Measurements from ENCODE around the gene SPSB4.

The SPSB4 gene

DNA sequence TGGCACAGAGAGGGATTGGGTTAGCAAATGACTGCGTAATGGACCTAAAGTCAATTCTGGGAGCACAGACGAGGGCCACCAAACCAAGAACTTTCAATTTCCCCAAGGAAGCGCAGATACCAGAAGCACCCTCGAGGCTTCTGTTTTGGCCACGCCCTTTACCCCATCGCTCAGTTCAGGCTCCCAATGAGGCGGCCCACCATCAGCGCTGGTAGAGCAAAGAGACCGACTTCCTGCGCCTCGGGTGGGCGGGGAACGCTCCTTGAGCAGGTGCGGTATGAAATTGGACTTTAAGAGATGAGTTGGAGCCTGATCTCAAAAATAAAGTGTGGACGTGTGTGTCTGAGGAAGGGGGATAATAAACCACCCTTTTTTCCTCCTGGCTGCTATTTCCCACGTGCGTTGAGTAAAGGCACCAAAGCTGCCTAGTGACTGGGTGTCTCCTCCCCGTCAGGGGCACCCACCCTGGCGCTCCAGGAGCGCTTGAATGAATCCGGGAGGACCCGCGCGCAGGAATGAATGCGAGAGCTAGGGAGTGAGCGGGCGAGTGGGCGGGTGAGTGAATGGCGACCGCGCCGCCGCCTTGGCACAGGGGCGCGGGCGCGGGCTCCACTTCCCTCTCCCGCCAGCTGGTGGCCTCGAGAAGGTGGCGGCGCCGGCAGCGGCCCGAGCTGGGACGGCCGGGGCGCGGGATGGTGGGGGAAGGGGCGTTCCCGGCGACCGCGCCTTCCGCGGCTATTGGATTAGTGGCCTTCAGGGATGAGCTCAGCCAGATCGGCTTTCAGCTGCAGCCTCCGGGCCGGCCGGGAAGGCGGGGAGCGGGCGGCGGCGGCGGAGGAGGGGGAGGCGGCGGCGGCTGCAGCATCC is at the start of gene SPSB4:
Gene SPSB4 (plus strand): TSS at position 772 of the 867 bp plus-strand sequence. CDS start 14,758 bp downstream, outside the sequence.
- TF ChIP-seq ESRRG (CRISPR knock-in tag; IDR thresholded peaks at IDR 0.05) (no peak), ZNF70 (CRISPR knock-in tag; IDR thresholded peaks at IDR 0.05) (no peak), ISL1 (CRISPR knock-in tag; IDR thresholded peaks at IDR 0.05) (no peak), ARNTL (CRISPR knock-in tag; IDR thresholded peaks at IDR 0.05; ENCODE audit: borderline replicate concordance, low read depth) (no peak), BACH2 (CRISPR knock-in tag; IDR thresholded peaks at IDR 0.05; ENCODE audit: borderline replicate concordance) (no peak), TCF4 (CRISPR knock-in tag; IDR thresholded peaks at IDR 0.05; ENCODE audit: borderline replicate concordance) (no peak), CSDC2 (CRISPR knock-in tag; IDR thresholded peaks at IDR 0.05) (no peak), ZNF8 (CRISPR knock-in tag; IDR thresholded peaks at IDR 0.05) (no peak), ZC3H10 (CRISPR knock-in tag; IDR thresholded peaks at IDR 0.05) (no peak), ZNF565 (CRISPR knock-in tag; conservative IDR thresholded peaks at IDR 0.05; ENCODE audit: low read depth) (no peak), PPARA (CRISPR knock-in tag; IDR thresholded peaks at IDR 0.05; ENCODE audit: borderline replicate concordance) (no peak), TOX (CRISPR knock-in tag; IDR thresholded peaks at IDR 0.05; ENCODE audit: borderline replicate concordance) (no peak), ZFP3 (CRISPR knock-in tag; IDR thresholded peaks at IDR 0.05) (no peak), ZFP30 (CRISPR knock-in tag; IDR thresholded peaks at IDR 0.05) (no peak), GLIS3 (CRISPR knock-in tag; IDR thresholded peaks at IDR 0.05) (no peak)
- TF ChIP-seq, protein P1, sequence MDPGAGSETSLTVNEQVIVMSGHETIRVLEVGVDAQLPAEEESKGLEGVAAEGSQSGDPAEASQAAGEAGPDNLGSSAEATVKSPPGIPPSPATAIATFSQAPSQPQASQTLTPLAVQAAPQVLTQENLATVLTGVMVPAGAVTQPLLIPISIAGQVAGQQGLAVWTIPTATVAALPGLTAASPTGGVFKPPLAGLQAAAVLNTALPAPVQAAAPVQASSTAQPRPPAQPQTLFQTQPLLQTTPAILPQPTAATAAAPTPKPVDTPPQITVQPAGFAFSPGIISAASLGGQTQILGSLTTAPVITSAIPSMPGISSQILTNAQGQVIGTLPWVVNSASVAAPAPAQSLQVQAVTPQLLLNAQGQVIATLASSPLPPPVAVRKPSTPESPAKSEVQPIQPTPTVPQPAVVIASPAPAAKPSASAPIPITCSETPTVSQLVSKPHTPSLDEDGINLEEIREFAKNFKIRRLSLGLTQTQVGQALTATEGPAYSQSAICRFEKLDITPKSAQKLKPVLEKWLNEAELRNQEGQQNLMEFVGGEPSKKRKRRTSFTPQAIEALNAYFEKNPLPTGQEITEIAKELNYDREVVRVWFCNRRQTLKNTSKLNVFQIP (CRISPR knock-in tag; IDR thresholded peaks at IDR 0.05; ENCODE audit: borderline replicate concordance, low read depth), result no peak
- TF ChIP-seq, protein P2, sequence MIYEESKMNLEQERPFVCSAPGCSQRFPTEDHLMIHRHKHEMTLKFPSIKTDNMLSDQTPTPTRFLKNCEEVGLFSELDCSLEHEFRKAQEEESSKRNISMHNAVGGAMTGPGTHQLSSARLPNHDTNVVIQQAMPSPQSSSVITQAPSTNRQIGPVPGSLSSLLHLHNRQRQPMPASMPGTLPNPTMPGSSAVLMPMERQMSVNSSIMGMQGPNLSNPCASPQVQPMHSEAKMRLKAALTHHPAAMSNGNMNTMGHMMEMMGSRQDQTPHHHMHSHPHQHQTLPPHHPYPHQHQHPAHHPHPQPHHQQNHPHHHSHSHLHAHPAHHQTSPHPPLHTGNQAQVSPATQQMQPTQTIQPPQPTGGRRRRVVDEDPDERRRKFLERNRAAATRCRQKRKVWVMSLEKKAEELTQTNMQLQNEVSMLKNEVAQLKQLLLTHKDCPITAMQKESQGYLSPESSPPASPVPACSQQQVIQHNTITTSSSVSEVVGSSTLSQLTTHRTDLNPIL (CRISPR knock-in tag; IDR thresholded peaks at IDR 0.05; ENCODE audit: low read depth), result no peak
- TF ChIP-seq, protein P3, sequence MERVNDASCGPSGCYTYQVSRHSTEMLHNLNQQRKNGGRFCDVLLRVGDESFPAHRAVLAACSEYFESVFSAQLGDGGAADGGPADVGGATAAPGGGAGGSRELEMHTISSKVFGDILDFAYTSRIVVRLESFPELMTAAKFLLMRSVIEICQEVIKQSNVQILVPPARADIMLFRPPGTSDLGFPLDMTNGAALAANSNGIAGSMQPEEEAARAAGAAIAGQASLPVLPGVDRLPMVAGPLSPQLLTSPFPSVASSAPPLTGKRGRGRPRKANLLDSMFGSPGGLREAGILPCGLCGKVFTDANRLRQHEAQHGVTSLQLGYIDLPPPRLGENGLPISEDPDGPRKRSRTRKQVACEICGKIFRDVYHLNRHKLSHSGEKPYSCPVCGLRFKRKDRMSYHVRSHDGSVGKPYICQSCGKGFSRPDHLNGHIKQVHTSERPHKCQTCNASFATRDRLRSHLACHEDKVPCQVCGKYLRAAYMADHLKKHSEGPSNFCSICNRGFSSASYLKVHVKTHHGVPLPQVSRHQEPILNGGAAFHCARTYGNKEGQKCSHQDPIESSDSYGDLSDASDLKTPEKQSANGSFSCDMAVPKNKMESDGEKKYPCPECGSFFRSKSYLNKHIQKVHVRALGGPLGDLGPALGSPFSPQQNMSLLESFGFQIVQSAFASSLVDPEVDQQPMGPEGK (CRISPR knock-in tag; IDR thresholded peaks at IDR 0.05; ENCODE audit: borderline replicate concordance), result no peak
- ATAC-seq, result peak; percentile 73

DNA sequence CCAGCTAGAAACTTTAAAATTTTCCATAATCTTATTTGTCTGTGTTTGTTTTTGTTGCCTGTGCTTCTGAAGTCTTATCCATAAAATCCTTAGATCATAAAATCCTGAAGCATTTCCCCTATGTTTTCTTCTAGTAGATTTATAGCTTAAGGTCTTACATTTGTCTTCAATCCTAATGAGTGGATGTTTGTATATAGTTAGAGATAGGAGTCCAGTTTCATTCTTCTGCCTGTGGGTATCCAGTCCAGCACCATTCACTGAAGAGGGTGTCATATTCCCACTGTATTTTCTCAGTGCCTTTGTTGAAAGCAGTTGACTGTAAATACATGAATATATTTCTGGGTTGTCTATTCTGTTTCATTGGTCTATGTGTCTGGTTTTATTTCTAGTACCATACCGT is 44.8 kb upstream of the SPSB4 start:
- TF ChIP-seq CSDC2 (CRISPR knock-in tag; IDR thresholded peaks at IDR 0.05) (no peak), ZC3H10 (CRISPR knock-in tag; IDR thresholded peaks at IDR 0.05) (no peak), OSR1 (CRISPR knock-in tag; IDR thresholded peaks at IDR 0.05) (no peak), ZNF8 (CRISPR knock-in tag; IDR thresholded peaks at IDR 0.05) (no peak), ZFP3 (CRISPR knock-in tag; IDR thresholded peaks at IDR 0.05) (no peak), GLIS3 (CRISPR knock-in tag; IDR thresholded peaks at IDR 0.05) (no peak), RARB (CRISPR knock-in tag; IDR thresholded peaks at IDR 0.05) (no peak), TOX (CRISPR knock-in tag; IDR thresholded peaks at IDR 0.05; ENCODE audit: borderline replicate concordance) (no peak), ISL1 (CRISPR knock-in tag; IDR thresholded peaks at IDR 0.05) (no peak), PPARA (CRISPR knock-in tag; IDR thresholded peaks at IDR 0.05; ENCODE audit: borderline replicate concordance) (no peak), ARNTL (CRISPR knock-in tag; IDR thresholded peaks at IDR 0.05; ENCODE audit: borderline replicate concordance, low read depth) (no peak), ZNF565 (CRISPR knock-in tag; conservative IDR thresholded peaks at IDR 0.05; ENCODE audit: low read depth) (no peak)
- TF ChIP-seq, protein P2 (CRISPR knock-in tag; IDR thresholded peaks at IDR 0.05; ENCODE audit: low read depth), result no peak
- TF ChIP-seq, protein P4, sequence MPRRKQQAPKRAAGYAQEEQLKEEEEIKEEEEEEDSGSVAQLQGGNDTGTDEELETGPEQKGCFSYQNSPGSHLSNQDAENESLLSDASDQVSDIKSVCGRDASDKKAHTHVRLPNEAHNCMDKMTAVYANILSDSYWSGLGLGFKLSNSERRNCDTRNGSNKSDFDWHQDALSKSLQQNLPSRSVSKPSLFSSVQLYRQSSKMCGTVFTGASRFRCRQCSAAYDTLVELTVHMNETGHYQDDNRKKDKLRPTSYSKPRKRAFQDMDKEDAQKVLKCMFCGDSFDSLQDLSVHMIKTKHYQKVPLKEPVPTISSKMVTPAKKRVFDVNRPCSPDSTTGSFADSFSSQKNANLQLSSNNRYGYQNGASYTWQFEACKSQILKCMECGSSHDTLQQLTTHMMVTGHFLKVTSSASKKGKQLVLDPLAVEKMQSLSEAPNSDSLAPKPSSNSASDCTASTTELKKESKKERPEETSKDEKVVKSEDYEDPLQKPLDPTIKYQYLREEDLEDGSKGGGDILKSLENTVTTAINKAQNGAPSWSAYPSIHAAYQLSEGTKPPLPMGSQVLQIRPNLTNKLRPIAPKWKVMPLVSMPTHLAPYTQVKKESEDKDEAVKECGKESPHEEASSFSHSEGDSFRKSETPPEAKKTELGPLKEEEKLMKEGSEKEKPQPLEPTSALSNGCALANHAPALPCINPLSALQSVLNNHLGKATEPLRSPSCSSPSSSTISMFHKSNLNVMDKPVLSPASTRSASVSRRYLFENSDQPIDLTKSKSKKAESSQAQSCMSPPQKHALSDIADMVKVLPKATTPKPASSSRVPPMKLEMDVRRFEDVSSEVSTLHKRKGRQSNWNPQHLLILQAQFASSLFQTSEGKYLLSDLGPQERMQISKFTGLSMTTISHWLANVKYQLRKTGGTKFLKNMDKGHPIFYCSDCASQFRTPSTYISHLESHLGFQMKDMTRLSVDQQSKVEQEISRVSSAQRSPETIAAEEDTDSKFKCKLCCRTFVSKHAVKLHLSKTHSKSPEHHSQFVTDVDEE (CRISPR knock-in tag; IDR thresholded peaks at IDR 0.05), result no peak
- TF ChIP-seq, protein P3 (CRISPR knock-in tag; IDR thresholded peaks at IDR 0.05; ENCODE audit: borderline replicate concordance), result no peak
- ATAC-seq, result no peak
